ENCODE results near the gene AMOTL1. TPM values are rescaled to one million over a fixed set of nuclear protein-coding genes. Genes with fewer than 3 reads are reported as not detected.

The AMOTL1 gene
- total RNA-seq, 1 experiment from 2014 or later: 32.6 TPM

DNA sequence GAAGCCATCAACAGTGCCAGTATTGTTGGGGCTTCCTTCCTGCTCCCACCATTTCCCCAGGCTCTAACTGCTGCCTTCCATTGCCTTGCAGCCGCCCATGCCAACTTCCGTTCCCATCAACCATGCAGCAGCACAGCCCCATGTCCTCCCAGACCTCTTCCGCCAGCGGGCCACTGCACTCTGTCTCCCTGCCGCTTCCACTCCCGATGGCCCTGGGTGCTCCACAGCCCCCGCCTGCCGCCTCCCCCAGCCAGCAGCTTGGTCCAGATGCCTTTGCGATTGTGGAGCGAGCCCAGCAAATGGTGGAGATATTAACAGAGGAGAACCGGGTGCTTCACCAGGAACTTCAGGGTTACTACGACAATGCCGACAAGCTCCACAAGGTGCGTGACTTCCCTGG lies 53.3 kb downstream of the AMOTL1 start:
- intact Hi-C loops (cut with micrococcal nuclease): no loop called here
- no peaks in the 10 kb centered on the region for H3F3A ChIP-seq (ENCODE audit: low read length, unreplicated experiment)
- no peaks in the 10 kb centered on the region for H3K27me3 ChIP-seq (ENCODE audit: low read length)
- no peak overlapping the region for H3K27ac ChIP-seq (ENCODE audit: low read length)
- H3K4me3 ChIP-seq (ENCODE audit: low read length): no peak overlapping the region
- H3K4me1 ChIP-seq (ENCODE audit: insufficient read depth, low read length): no peaks in the 10 kb centered on the region
- POLR2A ChIA-PET (ENCODE audit: unreplicated experiment): no interaction called here
- no peaks in the 10 kb centered on the region for H3K79me2 ChIP-seq (ENCODE audit: low read length)
- CTCF ChIA-PET: no interaction called here
- H3K4me2 ChIP-seq (ENCODE audit: low read length): no peak overlapping the region
- DNase-seq: no peak
- H3K9ac ChIP-seq (ENCODE audit: low read length): no peak overlapping the region
- H4K20me1 ChIP-seq (ENCODE audit: low read length): no peaks in the 10 kb centered on the region
- TF ChIP-seq, protein P1, sequence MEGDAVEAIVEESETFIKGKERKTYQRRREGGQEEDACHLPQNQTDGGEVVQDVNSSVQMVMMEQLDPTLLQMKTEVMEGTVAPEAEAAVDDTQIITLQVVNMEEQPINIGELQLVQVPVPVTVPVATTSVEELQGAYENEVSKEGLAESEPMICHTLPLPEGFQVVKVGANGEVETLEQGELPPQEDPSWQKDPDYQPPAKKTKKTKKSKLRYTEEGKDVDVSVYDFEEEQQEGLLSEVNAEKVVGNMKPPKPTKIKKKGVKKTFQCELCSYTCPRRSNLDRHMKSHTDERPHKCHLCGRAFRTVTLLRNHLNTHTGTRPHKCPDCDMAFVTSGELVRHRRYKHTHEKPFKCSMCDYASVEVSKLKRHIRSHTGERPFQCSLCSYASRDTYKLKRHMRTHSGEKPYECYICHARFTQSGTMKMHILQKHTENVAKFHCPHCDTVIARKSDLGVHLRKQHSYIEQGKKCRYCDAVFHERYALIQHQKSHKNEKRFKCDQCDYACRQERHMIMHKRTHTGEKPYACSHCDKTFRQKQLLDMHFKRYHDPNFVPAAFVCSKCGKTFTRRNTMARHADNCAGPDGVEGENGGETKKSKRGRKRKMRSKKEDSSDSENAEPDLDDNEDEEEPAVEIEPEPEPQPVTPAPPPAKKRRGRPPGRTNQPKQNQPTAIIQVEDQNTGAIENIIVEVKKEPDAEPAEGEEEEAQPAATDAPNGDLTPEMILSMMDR (conservative IDR thresholded peaks at IDR 0.05; ENCODE audit: low read depth, low read length): no peak
- TF ChIP-seq EZH2 (IDR thresholded peaks at IDR 0.05; ENCODE audit: low read length, unreplicated experiment): no peak
- no peak for TF ChIP-seq EZH2phosphoT487 (IDR thresholded peaks at IDR 0.05; ENCODE audit: borderline replicate concordance, low read length)
- peaks cover 13% of the 10 kb centered on the region for H3K9me3 ChIP-seq (ENCODE audit: low read length)
- no peak for ATAC-seq
- no TSS peak for BruUV-seq (replicated peaks)
- H2AFZ ChIP-seq (ENCODE audit: low read length): no peak overlapping the region
- no peaks in the 10 kb centered on the region for H3K9me2 ChIP-seq (replicated peaks; ENCODE audit: low read length)
- H3K36me3 ChIP-seq (ENCODE audit: low read depth, low read length): peaks cover 64% of the 10 kb centered on the region

DNA sequence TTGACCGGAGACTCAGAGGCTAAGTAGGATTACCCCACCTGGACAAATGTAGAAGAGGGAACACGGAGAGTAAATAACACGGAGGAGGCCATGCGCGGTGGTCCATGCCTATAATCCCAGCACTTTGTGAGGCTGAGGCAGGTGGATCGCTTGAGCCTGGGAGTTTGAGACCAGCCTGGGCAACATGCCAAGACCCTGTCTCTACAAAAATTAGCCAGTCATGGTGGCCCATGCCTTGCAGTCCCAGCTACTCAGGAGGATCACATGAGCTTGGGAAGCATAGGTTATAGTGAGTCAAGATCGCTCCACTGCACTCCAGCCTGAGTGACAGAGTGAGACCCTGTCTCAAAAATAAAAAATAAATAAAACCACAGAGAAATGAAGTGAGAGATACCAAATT lies 53.9 kb downstream of the AMOTL1 start:
- POLR2A ChIA-PET (ENCODE audit: unreplicated experiment): no interaction called here
- Histone ChIP-seq H3K9me2 (replicated peaks; ENCODE audit: low read length) (no peaks in the 10 kb centered on the region), H3K4me2 (ENCODE audit: low read length) (no peak overlapping the region), H3K9ac (ENCODE audit: low read length) (no peak overlapping the region), H3K27ac (ENCODE audit: low read length) (no peak overlapping the region), H3K27me3 (ENCODE audit: low read length) (no peaks in the 10 kb centered on the region), H3K4me1 (ENCODE audit: insufficient read depth, low read length) (no peaks in the 10 kb centered on the region), H2AFZ (ENCODE audit: low read length) (no peak overlapping the region), H3K9me3 (ENCODE audit: low read length) (peaks cover 9% of the 10 kb centered on the region; the same call in 1 of the 2 replicates), H4K20me1 (ENCODE audit: low read length) (no peaks in the 10 kb centered on the region), H3F3A (ENCODE audit: low read length, unreplicated experiment) (no peaks in the 10 kb centered on the region), H3K36me3 (ENCODE audit: low read depth, low read length) (peaks cover 60% of the 10 kb centered on the region), H3K4me3 (ENCODE audit: low read length) (no peak overlapping the region), H3K79me2 (ENCODE audit: low read length) (no peaks in the 10 kb centered on the region)
- BruUV-seq (replicated peaks): no TSS peak
- CTCF ChIA-PET: no interaction called here
- DNase-seq (no peak), ATAC-seq (no peak)
- TF ChIP-seq EZH2phosphoT487 (IDR thresholded peaks at IDR 0.05; ENCODE audit: borderline replicate concordance, low read length): no peak
- TF ChIP-seq, protein P1 (conservative IDR thresholded peaks at IDR 0.05; ENCODE audit: low read depth, low read length): no peak
- TF ChIP-seq EZH2 (IDR thresholded peaks at IDR 0.05; ENCODE audit: low read length, unreplicated experiment): no peak
- intact Hi-C loops (cut with micrococcal nuclease): no loop called here

DNA sequence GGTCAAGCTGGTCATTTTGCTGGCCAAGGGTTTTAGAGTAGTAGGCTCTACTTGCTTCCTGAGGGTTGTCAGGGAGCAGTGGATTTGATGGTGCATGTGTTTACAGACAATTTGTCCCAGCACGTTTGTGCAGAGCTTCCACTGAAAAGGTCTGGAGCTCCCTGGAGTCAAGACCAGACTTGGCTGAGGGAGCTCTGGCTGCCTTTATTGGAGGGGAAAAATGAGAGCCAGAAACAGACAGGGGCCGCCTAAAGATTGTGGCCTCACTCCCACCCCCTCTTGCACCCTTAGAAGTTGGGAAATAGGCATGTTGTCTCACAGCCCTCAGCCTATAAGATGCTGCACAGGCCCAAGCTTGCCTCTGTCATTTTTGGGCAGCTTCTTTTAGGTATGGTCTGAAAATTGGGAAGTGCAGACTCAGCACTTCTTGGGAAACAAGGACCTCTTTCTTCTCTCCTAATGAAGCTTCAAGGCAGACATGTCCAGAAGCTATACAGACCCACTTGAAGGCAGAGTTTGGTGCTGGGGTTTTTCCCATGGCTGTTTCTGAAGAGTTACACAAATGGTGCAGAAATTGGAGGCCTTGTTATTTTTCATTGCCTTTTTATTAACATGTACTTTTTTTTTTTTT lies 55.1 kb downstream of the AMOTL1 start:
- Histone ChIP-seq H3K27ac (ENCODE audit: low read length) (no peak overlapping the region), H3F3A (ENCODE audit: low read length, unreplicated experiment) (no peaks in the 10 kb centered on the region), H3K9me2 (replicated peaks; ENCODE audit: low read length) (no peaks in the 10 kb centered on the region), H3K9me3 (ENCODE audit: low read length) (no peaks in the 10 kb centered on the region), H3K79me2 (ENCODE audit: low read length) (no peaks in the 10 kb centered on the region), H2AFZ (ENCODE audit: low read length) (no peak overlapping the region), H3K9ac (ENCODE audit: low read length) (no peak overlapping the region), H3K4me1 (ENCODE audit: insufficient read depth, low read length) (no peaks in the 10 kb centered on the region), H3K4me2 (ENCODE audit: low read length) (no peak overlapping the region), H3K4me3 (ENCODE audit: low read length) (no peak overlapping the region), H3K27me3 (ENCODE audit: low read length) (no peaks in the 10 kb centered on the region), H4K20me1 (ENCODE audit: low read length) (no peaks in the 10 kb centered on the region), H3K36me3 (ENCODE audit: low read depth, low read length) (peaks cover 53% of the 10 kb centered on the region)
- no TSS peak for BruUV-seq (replicated peaks)
- TF ChIP-seq EZH2 (IDR thresholded peaks at IDR 0.05; ENCODE audit: low read length, unreplicated experiment) (no peak), EZH2phosphoT487 (IDR thresholded peaks at IDR 0.05; ENCODE audit: borderline replicate concordance, low read length) (no peak)
- TF ChIP-seq, protein P1 (conservative IDR thresholded peaks at IDR 0.05; ENCODE audit: low read depth, low read length): no peak
- POLR2A ChIA-PET (ENCODE audit: unreplicated experiment): no interaction called here
- intact Hi-C loops (cut with micrococcal nuclease): no loop called here
- ATAC-seq: no peak
- DNase-seq: no peak
- CTCF ChIA-PET: no interaction called here
